ENCODE results near the gene HDDC2. TPM values are rescaled to one million over a fixed set of nuclear protein-coding genes. Genes with fewer than 3 reads are reported as not detected.
A peak's percentile ranks its signal among the peaks of the same experiment; 100 is the strongest.

The HDDC2 gene
- total and polyA plus RNA-seq, 3 experiments from 2014 or later: 99.9 to 108 (median 105) TPM

DNA sequence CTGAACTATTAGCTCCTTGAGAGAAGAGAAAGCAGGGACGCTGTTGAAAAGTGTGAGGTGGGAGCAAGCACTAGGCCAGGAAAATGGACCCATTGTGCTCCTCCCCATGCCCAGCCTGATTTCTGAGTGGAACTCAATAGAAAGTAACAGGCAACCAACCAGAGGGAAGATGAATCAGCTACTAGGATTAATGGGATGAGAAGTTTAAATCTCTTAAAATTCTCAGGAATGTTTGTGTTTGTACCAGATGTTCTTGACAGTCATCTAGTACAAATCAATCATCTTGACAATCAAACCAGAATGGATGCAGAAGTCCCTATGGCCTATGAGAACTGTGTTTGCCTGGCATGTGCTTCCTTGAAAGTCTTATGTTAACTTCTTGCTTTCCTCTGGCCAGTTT lies 48.9 kb downstream of the HDDC2 start:
- H3K9me3 ChIP-seq (ENCODE audit: low read length): no peaks in the 10 kb centered on the region
- CTCF ChIA-PET: no interaction called here
- no peaks in the 10 kb centered on the region for H3K4me1 ChIP-seq (ENCODE audit: insufficient read depth, low read length)
- H3K4me1 Mint-ChIP-seq: no peaks in the 10 kb centered on the region
- H3K4me3 Mint-ChIP-seq: no peak overlapping the region
- no peaks in the 10 kb centered on the region for H3K9me3 Mint-ChIP-seq
- no peak overlapping the region for H3K4me3 ChIP-seq (ENCODE audit: low read length)
- peaks cover 4 to 10% of the 10 kb centered on the region in 2 donors for H3K27me3 Mint-ChIP-seq
- DNase-seq: no peak
- H3K27ac Mint-ChIP-seq: no peak overlapping the region
- POLR2A ChIA-PET: no interaction called here
- H3K36me3 Mint-ChIP-seq: no peaks in the 10 kb centered on the region
- no peaks in the 10 kb centered on the region for H3K36me3 ChIP-seq (ENCODE audit: insufficient read depth, low read length)
- H3K27ac ChIP-seq (ENCODE audit: low read depth, low read length): no peak overlapping the region
- no peaks in the 10 kb centered on the region for H3K27me3 ChIP-seq (ENCODE audit: insufficient read depth, low read length, poor library complexity, severe bottlenecking)

DNA sequence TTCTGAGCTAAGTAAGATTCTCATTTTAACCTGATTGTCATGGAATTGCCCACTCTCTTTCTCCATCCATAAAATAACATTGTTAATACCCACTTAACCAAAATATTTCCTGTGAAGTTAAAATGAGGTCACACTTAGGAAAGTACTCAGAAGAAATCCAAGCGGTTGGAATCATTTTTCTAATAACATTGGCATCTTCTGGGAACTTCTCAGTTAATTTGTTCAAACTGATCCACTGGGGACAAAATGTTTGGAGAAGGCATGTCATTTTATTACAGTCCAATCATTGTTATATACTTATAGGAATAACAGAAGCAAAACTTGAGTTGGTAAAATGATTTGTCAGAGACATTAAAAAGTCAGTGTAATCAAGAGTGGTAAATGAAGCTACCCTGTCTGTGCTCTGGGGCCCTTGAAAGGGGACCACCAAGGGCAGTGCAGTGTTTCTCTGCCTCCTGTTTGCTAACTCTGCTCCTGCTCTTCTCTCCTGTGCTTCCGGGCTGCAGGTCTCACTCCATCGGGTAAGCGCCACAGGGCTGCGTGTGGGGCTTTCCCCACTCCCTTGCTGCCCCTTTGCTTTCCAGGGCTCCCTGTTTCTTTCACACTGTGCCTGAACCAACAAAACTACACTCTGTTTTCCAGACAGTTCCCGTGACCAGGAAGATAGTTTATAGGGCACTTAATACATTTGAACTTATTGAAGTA lies 50.1 kb downstream of the HDDC2 start:
- no peaks in the 10 kb centered on the region for H3K27me3 ChIP-seq (ENCODE audit: insufficient read depth, low read length, poor library complexity, severe bottlenecking)
- POLR2A ChIA-PET: no interaction called here
- no peaks in the 10 kb centered on the region for H3K4me1 Mint-ChIP-seq
- peaks cover 8 to 19% of the 10 kb centered on the region in 2 donors for H3K27me3 Mint-ChIP-seq
- H3K9me3 Mint-ChIP-seq: no peaks in the 10 kb centered on the region
- H3K27ac ChIP-seq (ENCODE audit: low read depth, low read length): no peak overlapping the region
- H3K4me3 Mint-ChIP-seq: no peak overlapping the region
- DNase-seq: no peak
- no peak overlapping the region for H3K4me3 ChIP-seq (ENCODE audit: low read length)
- CTCF ChIA-PET: no interaction called here
- no peaks in the 10 kb centered on the region for H3K36me3 ChIP-seq (ENCODE audit: insufficient read depth, low read length)
- no peak overlapping the region for H3K27ac Mint-ChIP-seq
- H3K4me1 ChIP-seq (ENCODE audit: insufficient read depth, low read length): no peaks in the 10 kb centered on the region
- H3K9me3 ChIP-seq (ENCODE audit: low read length): no peaks in the 10 kb centered on the region
- H3K36me3 Mint-ChIP-seq: no peaks in the 10 kb centered on the region

DNA sequence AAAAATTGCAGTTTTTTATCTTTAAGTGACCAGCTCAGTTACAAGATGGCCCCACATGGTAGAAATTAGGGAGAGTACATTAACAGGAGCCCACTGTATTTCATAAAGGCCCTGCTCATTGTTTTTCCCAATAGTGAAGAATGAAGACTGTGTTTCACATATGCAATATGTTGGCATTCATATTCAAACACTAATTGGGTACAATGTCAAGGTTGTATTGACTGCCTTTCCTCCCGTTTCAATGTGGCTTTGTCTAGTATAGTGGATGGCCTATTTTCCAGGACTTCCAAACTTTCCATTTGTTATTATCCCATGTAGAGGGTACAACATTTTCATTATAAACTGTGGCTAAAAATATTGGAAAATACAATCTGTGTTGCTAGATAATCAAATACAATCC lies 51.3 kb downstream of the HDDC2 start:
- ChIA-PET POLR2A (no interaction called here), CTCF (no interaction called here)
- no peaks in the 10 kb centered on the region for H3K27me3 ChIP-seq (ENCODE audit: insufficient read depth, low read length, poor library complexity, severe bottlenecking)
- H3K4me1 ChIP-seq (ENCODE audit: insufficient read depth, low read length): no peaks in the 10 kb centered on the region
- Mint-ChIP-seq H3K4me3 (no peak overlapping the region), H3K27ac (no peak overlapping the region), H3K27me3 (peaks cover 16 to 28% of the 10 kb centered on the region in 2 donors), H3K36me3 (no peaks in the 10 kb centered on the region), H3K9me3 (peaks cover 0 to 2% (median 0%) of the 10 kb centered on the region in 5 donors), H3K4me1 (no peaks in the 10 kb centered on the region)
- H3K9me3 ChIP-seq (ENCODE audit: low read length): no peaks in the 10 kb centered on the region
- no peak overlapping the region for H3K4me3 ChIP-seq (ENCODE audit: low read length)
- no peak for DNase-seq
- H3K36me3 ChIP-seq (ENCODE audit: insufficient read depth, low read length): no peaks in the 10 kb centered on the region
- H3K27ac ChIP-seq (ENCODE audit: low read depth, low read length): no peak overlapping the region

GRCh38 chr6:125248136-125248535 lies 53.6 kb downstream of the HDDC2 start:
- CTCF ChIA-PET: interaction anchor here (1.3 kb wide), 1 partner anchor 18 kb away, joined by 3 read pairs; no protein-coding TSS in a partner anchor

GRCh38 chr6:125246566-125246965 lies 55.2 kb downstream of the HDDC2 start:
- peaks cover 12 to 22% (median 19%) of the 10 kb centered on the region in 5 donors for H3K9me3 Mint-ChIP-seq
- no peak overlapping the region for H3K27ac Mint-ChIP-seq
- Histone ChIP-seq H3K4me1 (ENCODE audit: insufficient read depth, low read length) (no peaks in the 10 kb centered on the region), H3K9me3 (ENCODE audit: low read length) (no peaks in the 10 kb centered on the region), H3K4me3 (ENCODE audit: low read length) (no peak overlapping the region), H3K27me3 (ENCODE audit: insufficient read depth, low read length, poor library complexity, severe bottlenecking) (no peaks in the 10 kb centered on the region), H3K27ac (ENCODE audit: low read depth, low read length) (no peak overlapping the region), H3K36me3 (ENCODE audit: insufficient read depth, low read length) (no peaks in the 10 kb centered on the region)
- no peak overlapping the region for H3K4me3 Mint-ChIP-seq
- peaks cover 0 to 4% (median 2%) of the 10 kb centered on the region in 3 donors for H3K36me3 Mint-ChIP-seq
- POLR2A ChIA-PET: no interaction called here
- peaks cover 14 to 42% of the 10 kb centered on the region in 2 donors for H3K27me3 Mint-ChIP-seq
- no peak for DNase-seq
- no peaks in the 10 kb centered on the region for H3K4me1 Mint-ChIP-seq
- CTCF ChIA-PET: no interaction called here

More at GRCh38 chr6:125248136-125248535, 53.6 kb downstream of the HDDC2 start:
- Histone ChIP-seq H3K4me3 (ENCODE audit: low read length) (no peak overlapping the region), H3K9me3 (ENCODE audit: low read length) (no peaks in the 10 kb centered on the region), H3K36me3 (ENCODE audit: insufficient read depth, low read length) (no peaks in the 10 kb centered on the region), H3K27me3 (ENCODE audit: insufficient read depth, low read length, poor library complexity, severe bottlenecking) (no peaks in the 10 kb centered on the region), H3K4me1 (ENCODE audit: insufficient read depth, low read length) (no peaks in the 10 kb centered on the region), H3K27ac (ENCODE audit: low read depth, low read length) (no peak overlapping the region)
- Mint-ChIP-seq H3K27me3 (peaks cover 14 to 35% of the 10 kb centered on the region in 2 donors), H3K27ac (no peak overlapping the region), H3K4me1 (no peaks in the 10 kb centered on the region), H3K36me3 (peaks cover 0 to 2% (median 0%) of the 10 kb centered on the region in 3 donors), H3K4me3 (no peak overlapping the region), H3K9me3 (peaks cover 2 to 8% (median 6%) of the 10 kb centered on the region in 5 donors)
- DNase-seq: no peak
- POLR2A ChIA-PET: no interaction called here

- H3K4me1 Mint-ChIP-seq: no peaks in the 10 kb centered on the region
- H3K36me3 Mint-ChIP-seq: peaks cover 0 to 4% (median 2%) of the 10 kb centered on the region in 3 donors
- peaks cover 15 to 44% of the 10 kb centered on the region in 2 donors for H3K27me3 Mint-ChIP-seq
- POLR2A ChIA-PET: no interaction called here
- no peak overlapping the region for H3K4me3 ChIP-seq (ENCODE audit: low read length)
- H3K4me1 ChIP-seq (ENCODE audit: insufficient read depth, low read length): no peaks in the 10 kb centered on the region
- no peak overlapping the region for H3K27ac ChIP-seq (ENCODE audit: low read depth, low read length)
- no peaks in the 10 kb centered on the region for H3K27me3 ChIP-seq (ENCODE audit: insufficient read depth, low read length, poor library complexity, severe bottlenecking)
- no peak overlapping the region for H3K4me3 Mint-ChIP-seq
- no peak for DNase-seq
- no peaks in the 10 kb centered on the region for H3K36me3 ChIP-seq (ENCODE audit: insufficient read depth, low read length)
- peaks cover 19 to 29% (median 27%) of the 10 kb centered on the region in 5 donors for H3K9me3 Mint-ChIP-seq
- H3K9me3 ChIP-seq (ENCODE audit: low read length): no peaks in the 10 kb centered on the region
- CTCF ChIA-PET: no interaction called here
- H3K27ac Mint-ChIP-seq: peak overlapping the region in 1 of 8 donors; percentile 16
These were observed 56.1 kb downstream of the HDDC2 start for GRCh38 chr6:125245523-125246264.

GRCh38 chr6:125245109-125245508 lies 56.7 kb downstream of the HDDC2 start:
- H3K36me3 Mint-ChIP-seq: peaks cover 0 to 4% (median 2%) of the 10 kb centered on the region in 3 donors
- POLR2A ChIA-PET: no interaction called here
- H3K9me3 Mint-ChIP-seq: peaks cover 21 to 34% (median 29%) of the 10 kb centered on the region in 5 donors
- no peak overlapping the region for H3K4me3 ChIP-seq (ENCODE audit: low read length)
- H3K4me1 ChIP-seq (ENCODE audit: insufficient read depth, low read length): no peaks in the 10 kb centered on the region
- H3K27me3 Mint-ChIP-seq: peaks cover 17 to 46% of the 10 kb centered on the region in 2 donors
- CTCF ChIA-PET: no interaction called here
- no peaks in the 10 kb centered on the region for H3K27me3 ChIP-seq (ENCODE audit: insufficient read depth, low read length, poor library complexity, severe bottlenecking)
- H3K9me3 ChIP-seq (ENCODE audit: low read length): no peaks in the 10 kb centered on the region
- DNase-seq: no peak
- no peak overlapping the region for H3K4me3 Mint-ChIP-seq
- no peak overlapping the region for H3K27ac ChIP-seq (ENCODE audit: low read depth, low read length)
- H3K27ac Mint-ChIP-seq: no peak overlapping the region
- no peaks in the 10 kb centered on the region for H3K36me3 ChIP-seq (ENCODE audit: insufficient read depth, low read length)
- no peaks in the 10 kb centered on the region for H3K4me1 Mint-ChIP-seq

GRCh38 chr6:125237764-125238163 lies 64.0 kb downstream of the HDDC2 start:
- Mint-ChIP-seq H3K27ac (no peak overlapping the region), H3K4me3 (no peak overlapping the region), H3K4me1 (no peaks in the 10 kb centered on the region), H3K27me3 (peaks cover 4 to 15% of the 10 kb centered on the region in 2 donors), H3K36me3 (peaks cover 0 to 2% (median 0%) of the 10 kb centered on the region in 3 donors), H3K9me3 (peaks cover 15 to 38% (median 24%) of the 10 kb centered on the region in 5 donors)
- H3K4me1 ChIP-seq (ENCODE audit: insufficient read depth, low read length): no peaks in the 10 kb centered on the region
- POLR2A ChIA-PET: no interaction called here
- H3K36me3 ChIP-seq (ENCODE audit: insufficient read depth, low read length): no peaks in the 10 kb centered on the region
- no peak overlapping the region for H3K4me3 ChIP-seq (ENCODE audit: low read length)
- no peak overlapping the region for H3K27ac ChIP-seq (ENCODE audit: low read depth, low read length)
- H3K27me3 ChIP-seq (ENCODE audit: insufficient read depth, low read length, poor library complexity, severe bottlenecking): no peaks in the 10 kb centered on the region
- CTCF ChIA-PET: no interaction called here
- no peaks in the 10 kb centered on the region for H3K9me3 ChIP-seq (ENCODE audit: low read length)
- DNase-seq: no peak
